ENCODE data around the gene FAM13C. TPM values are rescaled to one million over a fixed set of nuclear protein-coding genes. Genes with fewer than 3 reads are reported as not detected.

FAM13C gene
- total and polyA plus RNA-seq, 8 donors, result 1.1 to 3.4 (median 2.2) TPM

- ATAC-seq (no peak), FAIRE-seq (no peak)
- no peak for TF ChIP-seq CTCF (IDR thresholded peaks at IDR 0.05)
Observed at GRCh38 chr10:59325116-59325515, 37.2 kb downstream of the FAM13C start.

GRCh38 chr10:59324597-59324996, 37.8 kb downstream of the FAM13C start:
- H3K9me3 ChIP-seq, result no peaks in the 10 kb centered on the region
- no peaks in the 10 kb centered on the region for H3K36me3 ChIP-seq
- H3K27ac ChIP-seq, result no peak overlapping the region
- no peak overlapping the region for H3K4me3 ChIP-seq
- ATAC-seq (no peak), FAIRE-seq (no peak), DNase-seq (no peak)
- intact Hi-C loops (cut with DNase I), result no loop called here
- H3K27me3 ChIP-seq, result no peaks in the 10 kb centered on the region
- H3K4me1 ChIP-seq, result peaks cover 0 to 14% (median 3%) of the 10 kb centered on the region in 3 donors
- TF ChIP-seq CTCF (IDR thresholded peaks at IDR 0.05), result no peak

More at GRCh38 chr10:59325116-59325515, 37.2 kb downstream of the FAM13C start:
- Histone ChIP-seq H3K4me1 (peaks cover 0 to 14% (median 3%) of the 10 kb centered on the region in 3 donors), H3K4me3 (no peak overlapping the region), H3K36me3 (no peaks in the 10 kb centered on the region), H3K27me3 (no peaks in the 10 kb centered on the region), H3K27ac (no peak overlapping the region), H3K9me3 (no peaks in the 10 kb centered on the region)
- intact Hi-C loops (cut with DNase I), result no loop called here
- DNase-seq, result no peak

DNA sequence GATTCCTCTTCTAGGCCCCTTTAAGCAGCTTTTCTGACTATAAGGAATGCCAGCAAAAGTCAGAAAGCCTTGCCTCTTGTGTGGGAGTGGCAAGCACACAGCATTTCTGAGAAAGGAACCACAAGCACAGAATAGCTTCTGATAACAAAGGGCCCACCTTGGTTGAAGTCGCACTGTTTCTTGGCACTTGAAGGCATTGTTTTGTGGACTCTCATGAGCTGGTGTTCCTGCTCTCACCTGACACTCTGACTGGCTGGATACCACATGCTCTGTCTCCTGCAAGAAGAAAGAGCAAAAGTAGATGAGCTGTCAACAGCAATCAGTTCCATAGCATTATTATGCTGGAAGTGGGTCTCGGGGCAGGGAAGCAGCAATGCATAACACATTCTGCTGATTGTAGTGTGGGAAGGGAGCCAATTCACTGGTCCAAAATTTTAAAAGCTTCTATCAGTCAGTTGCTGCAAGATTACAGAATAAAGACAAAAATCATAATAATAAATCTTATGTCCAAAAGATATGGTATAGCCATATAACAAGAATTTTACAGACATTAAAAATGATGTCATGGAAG, 38.4 kb downstream of the FAM13C start:
- ATAC-seq (no peak), DNase-seq (no peak), FAIRE-seq (no peak)
- no peak overlapping the region for H3K4me3 ChIP-seq
- 83% methylated on average over 2 of the region's 2 CpGs for WGBS, 2 donors
- no peak overlapping the region for H3K27ac ChIP-seq
- no peak for TF ChIP-seq CTCF (IDR thresholded peaks at IDR 0.05)
- intact Hi-C loops (cut with DNase I), result no loop called here
- H3K4me1 ChIP-seq, result peaks cover 0 to 14% (median 3%) of the 10 kb centered on the region in 3 donors
- no peaks in the 10 kb centered on the region for H3K36me3 ChIP-seq
- no peaks in the 10 kb centered on the region for H3K9me3 ChIP-seq
- H3K27me3 ChIP-seq, result no peaks in the 10 kb centered on the region

DNA sequence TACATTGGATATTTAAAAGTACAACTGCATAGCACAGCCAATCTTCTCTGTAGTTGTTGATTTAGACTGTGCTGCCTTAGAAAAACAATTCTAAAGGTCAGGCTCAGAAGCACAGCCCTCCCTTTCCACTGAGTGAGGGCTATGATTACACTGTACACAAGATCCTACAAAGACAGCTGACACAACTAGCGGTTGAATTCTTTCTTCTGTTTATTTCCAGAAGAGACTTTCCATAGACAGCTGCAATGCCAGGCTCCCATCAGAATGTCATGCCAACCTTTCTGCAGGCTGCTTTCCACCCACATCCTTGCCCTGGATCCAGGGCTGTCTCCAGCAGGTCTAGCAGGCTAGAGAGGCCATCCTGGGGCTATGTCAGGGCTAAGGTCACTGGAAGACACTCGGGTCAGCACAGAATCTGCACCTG, 39.3 kb downstream of the FAM13C start:
- H3K4me1 ChIP-seq, result peaks cover 0 to 14% (median 3%) of the 10 kb centered on the region in 3 donors
- no peak for TF ChIP-seq CTCF (IDR thresholded peaks at IDR 0.05)
- DNase-seq, result no peak
- peak; percentile 63 to 92 (median 82) for ATAC-seq
- intact Hi-C loops (cut with DNase I), result no loop called here
- H3K9me3 ChIP-seq, result no peaks in the 10 kb centered on the region
- no peak overlapping the region for H3K27ac ChIP-seq
- no peaks in the 10 kb centered on the region for H3K36me3 ChIP-seq
- no peak for FAIRE-seq
- no peak overlapping the region for H3K4me3 ChIP-seq
- 24 to 40% methylated on average over 2 of the region's 2 CpGs for WGBS, 2 donors
- no peaks in the 10 kb centered on the region for H3K27me3 ChIP-seq

GRCh38 chr10:59322131-59322530, 40.2 kb downstream of the FAM13C start:
- no peaks in the 10 kb centered on the region for H3K27me3 ChIP-seq

More at GRCh38 chr10:59322131-59322530, 40.2 kb downstream of the FAM13C start:
- WGBS, 2 donors, result 24 to 29% methylated on average over 4 of the region's 4 CpGs
- Histone ChIP-seq H3K4me3 (no peak overlapping the region), H3K9me3 (no peaks in the 10 kb centered on the region), H3K27ac (no peak overlapping the region), H3K36me3 (no peaks in the 10 kb centered on the region), H3K4me1 (peaks cover 0 to 14% (median 3%) of the 10 kb centered on the region in 3 donors)
- TF ChIP-seq CTCF (IDR thresholded peaks at IDR 0.05), result no peak
- intact Hi-C loops (cut with DNase I), result no loop called here
- DNase-seq (no peak), FAIRE-seq (no peak), ATAC-seq (peak in 1 of 4 donors; percentile 35)
